ENCODE data around the gene NDUFA13. TPM values are rescaled to one million over a fixed set of nuclear protein-coding genes. Genes with fewer than 3 reads are reported as not detected.

The NDUFA13 gene
- total RNA-seq, 3 donors from 2014 or later = 97.3 to 134 (median 99.2) TPM

DNA sequence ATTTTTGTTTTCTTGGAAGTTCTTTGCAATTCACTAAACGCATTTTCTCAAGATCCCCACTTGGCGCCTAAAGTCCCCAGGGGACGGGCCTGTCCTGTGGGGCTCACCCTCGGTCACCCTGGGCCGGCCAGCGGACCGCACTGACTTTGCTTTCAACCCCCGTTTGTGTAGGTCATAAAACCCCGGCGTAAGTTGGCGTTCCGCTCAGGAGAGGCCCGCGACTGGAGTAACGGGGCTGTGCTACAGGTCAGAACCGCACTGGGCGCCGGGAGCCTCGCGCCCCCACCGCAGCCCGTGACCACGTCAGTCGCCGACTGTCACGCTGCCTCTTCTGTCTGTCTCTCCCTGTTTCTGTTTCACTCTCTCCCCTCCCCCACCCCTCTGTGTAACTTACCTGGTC lies 14.2 kb upstream of the NDUFA13 start:
- no peaks in the 10 kb centered on the region for H3K4me1 ChIP-seq
- no peak overlapping the region for H3K4me3 ChIP-seq
- no peaks in the 10 kb centered on the region for H3K9me3 ChIP-seq
- DNase-seq (ENCODE audit: low spot score in 2 of 2) = no peak
- no peak overlapping the region for H3K27ac ChIP-seq
- no peaks in the 10 kb centered on the region for H3K27me3 ChIP-seq
- intact Hi-C loops (cut with DNase I; ENCODE audit: low total_unique reads) = no loop called here
- peaks cover 17% of the 10 kb centered on the region for H3K36me3 ChIP-seq
- TF ChIP-seq, protein P1, sequence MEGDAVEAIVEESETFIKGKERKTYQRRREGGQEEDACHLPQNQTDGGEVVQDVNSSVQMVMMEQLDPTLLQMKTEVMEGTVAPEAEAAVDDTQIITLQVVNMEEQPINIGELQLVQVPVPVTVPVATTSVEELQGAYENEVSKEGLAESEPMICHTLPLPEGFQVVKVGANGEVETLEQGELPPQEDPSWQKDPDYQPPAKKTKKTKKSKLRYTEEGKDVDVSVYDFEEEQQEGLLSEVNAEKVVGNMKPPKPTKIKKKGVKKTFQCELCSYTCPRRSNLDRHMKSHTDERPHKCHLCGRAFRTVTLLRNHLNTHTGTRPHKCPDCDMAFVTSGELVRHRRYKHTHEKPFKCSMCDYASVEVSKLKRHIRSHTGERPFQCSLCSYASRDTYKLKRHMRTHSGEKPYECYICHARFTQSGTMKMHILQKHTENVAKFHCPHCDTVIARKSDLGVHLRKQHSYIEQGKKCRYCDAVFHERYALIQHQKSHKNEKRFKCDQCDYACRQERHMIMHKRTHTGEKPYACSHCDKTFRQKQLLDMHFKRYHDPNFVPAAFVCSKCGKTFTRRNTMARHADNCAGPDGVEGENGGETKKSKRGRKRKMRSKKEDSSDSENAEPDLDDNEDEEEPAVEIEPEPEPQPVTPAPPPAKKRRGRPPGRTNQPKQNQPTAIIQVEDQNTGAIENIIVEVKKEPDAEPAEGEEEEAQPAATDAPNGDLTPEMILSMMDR (IDR thresholded peaks at IDR 0.05) = no peak
- TF ChIP-seq POLR2AphosphoS5 (IDR thresholded peaks at IDR 0.05) (no peak), POLR2A (IDR thresholded peaks at IDR 0.05) (no peak)

DNA sequence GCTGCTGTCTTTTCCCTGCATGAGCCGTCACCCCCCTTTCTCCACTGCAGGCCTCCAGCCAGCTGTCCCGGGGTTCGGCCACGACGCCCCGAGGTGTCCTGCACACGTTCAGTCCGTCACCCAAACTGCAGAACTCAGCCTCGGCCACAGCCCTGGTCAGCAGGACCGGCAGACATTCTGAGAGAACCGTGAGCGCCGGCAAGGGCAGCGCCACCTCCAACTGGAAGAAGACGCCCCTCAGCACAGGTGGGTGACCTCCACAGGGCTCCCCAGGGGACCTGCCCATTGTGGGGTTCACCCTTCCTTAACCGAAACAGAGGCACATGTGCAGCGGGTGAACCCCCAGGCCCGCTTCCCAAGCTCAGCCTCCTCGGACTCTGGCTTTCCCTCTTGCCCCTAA lies 13.7 kb upstream of the NDUFA13 start:
- H3K9me3 ChIP-seq = no peaks in the 10 kb centered on the region
- no peaks in the 10 kb centered on the region for H3K4me1 ChIP-seq
- intact Hi-C loops (cut with DNase I; ENCODE audit: low total_unique reads) = no loop called here
- TF ChIP-seq, protein P1 (IDR thresholded peaks at IDR 0.05) = no peak
- no peak for TF ChIP-seq POLR2A (IDR thresholded peaks at IDR 0.05)
- no peak for TF ChIP-seq POLR2AphosphoS5 (IDR thresholded peaks at IDR 0.05)
- H3K4me3 ChIP-seq = no peak overlapping the region
- H3K27ac ChIP-seq = no peak overlapping the region
- H3K27me3 ChIP-seq = no peaks in the 10 kb centered on the region
- DNase-seq (ENCODE audit: low spot score in 2 of 2) = no peak
- H3K36me3 ChIP-seq = peaks cover 17% of the 10 kb centered on the region

DNA sequence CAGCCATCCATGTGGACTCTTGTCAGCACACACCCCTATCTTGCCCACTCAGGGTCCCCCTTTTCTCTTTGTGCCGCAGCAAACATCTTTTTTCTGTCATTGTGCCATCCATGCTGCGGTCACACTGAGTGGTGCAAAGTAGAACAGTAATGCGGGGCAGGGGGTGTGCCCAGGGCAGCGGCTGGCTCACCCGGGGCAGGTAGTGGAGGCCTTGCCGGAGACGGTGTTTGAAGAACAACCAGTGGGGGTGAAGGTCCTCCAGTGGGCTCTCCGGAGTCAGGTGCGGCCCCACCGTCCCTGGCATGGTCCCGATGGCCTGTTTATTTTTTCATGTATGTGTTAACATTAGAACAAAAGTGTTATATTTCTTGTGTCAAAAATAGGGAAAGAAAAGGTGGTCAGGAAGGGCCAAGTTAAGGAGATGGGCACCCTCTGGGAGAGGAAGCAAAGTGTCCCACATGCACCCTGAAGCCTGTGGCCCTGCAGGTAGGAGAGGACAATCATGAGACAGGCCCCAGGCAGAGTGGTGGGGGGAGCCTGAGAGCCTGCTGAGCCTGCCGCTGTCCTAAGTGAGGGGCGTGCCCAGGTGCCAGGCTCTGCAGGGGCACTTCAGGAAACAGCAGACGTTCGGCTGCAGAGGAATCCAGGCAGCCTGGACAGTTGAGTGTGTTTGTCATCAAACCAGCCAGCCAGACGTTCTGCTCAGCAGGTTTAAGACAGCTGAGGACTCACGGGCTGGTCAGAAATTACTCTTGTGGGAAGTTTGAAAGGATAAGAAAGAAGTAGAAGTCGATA lies 13.0 kb upstream of the NDUFA13 start:
- Histone ChIP-seq H3K4me3 (no peak overlapping the region), H3K27ac (no peak overlapping the region), H3K27me3 (no peaks in the 10 kb centered on the region), H3K36me3 (peaks cover 17% of the 10 kb centered on the region), H3K9me3 (no peaks in the 10 kb centered on the region), H3K4me1 (no peaks in the 10 kb centered on the region)
- DNase-seq (ENCODE audit: low spot score in 2 of 2) = no peak
- intact Hi-C loops (cut with DNase I; ENCODE audit: low total_unique reads) = no loop called here
- TF ChIP-seq, protein P1 (IDR thresholded peaks at IDR 0.05) = no peak
- TF ChIP-seq POLR2A (IDR thresholded peaks at IDR 0.05) = no peak
- TF ChIP-seq POLR2AphosphoS5 (IDR thresholded peaks at IDR 0.05) = no peak

DNA sequence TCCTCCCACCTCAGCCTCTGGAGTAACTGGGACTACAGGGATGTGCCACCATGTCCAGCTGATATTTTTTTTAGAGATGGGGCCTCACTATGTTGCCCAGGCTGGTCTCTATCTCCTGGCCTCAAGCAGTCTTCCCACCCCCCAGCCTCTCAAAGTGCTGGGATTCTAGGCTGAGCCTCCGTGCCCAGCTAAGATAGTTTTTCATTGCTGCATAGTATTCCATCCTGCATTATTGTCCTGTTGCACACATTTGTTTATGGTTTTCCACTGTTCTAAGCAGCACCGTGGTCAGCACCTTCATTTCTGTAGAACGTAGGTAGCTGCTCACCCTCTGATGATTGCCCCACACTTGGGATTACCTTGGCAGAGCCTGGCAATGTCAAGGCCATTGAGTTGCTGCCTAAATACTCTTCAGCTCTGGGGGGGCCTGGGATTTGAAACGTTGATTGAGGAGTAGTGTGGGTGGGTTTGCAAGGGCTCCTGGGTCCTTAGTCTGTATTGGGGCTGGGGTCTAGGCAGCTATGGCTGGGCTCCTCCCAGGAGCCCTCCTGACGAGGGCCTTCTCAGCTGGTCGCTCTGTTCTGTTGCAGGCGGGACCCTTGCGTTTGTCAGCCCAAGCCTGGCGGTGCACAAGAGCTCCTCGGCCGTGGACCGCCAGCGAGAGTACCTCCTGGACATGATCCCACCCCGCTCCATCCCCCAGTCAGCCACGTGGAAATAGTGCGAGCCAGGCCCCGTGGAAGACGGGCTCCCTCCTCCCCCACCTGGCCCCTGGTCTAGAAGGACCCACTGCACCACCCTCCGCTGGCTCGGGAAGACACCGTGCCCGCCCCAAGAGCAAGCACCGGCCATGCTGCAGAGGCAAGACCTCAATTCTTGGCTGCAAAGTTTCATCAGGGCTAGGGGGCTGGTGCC lies 11.0 kb upstream of the NDUFA13 start:
- Histone ChIP-seq H3K36me3 (peaks cover 13% of the 10 kb centered on the region), H3K27me3 (no peaks in the 10 kb centered on the region)

More for the DNA sequence above, 11.0 kb upstream of the NDUFA13 start:
- no peak for DNase-seq (ENCODE audit: low spot score in 2 of 2)
- Histone ChIP-seq H3K4me1 (no peaks in the 10 kb centered on the region), H3K4me3 (no peak overlapping the region), H3K27ac (no peak overlapping the region), H3K9me3 (no peaks in the 10 kb centered on the region)
- TF ChIP-seq, protein P1 (IDR thresholded peaks at IDR 0.05) = no peak
- TF ChIP-seq POLR2A (IDR thresholded peaks at IDR 0.05) = no peak
- no peak for TF ChIP-seq POLR2AphosphoS5 (IDR thresholded peaks at IDR 0.05)
- intact Hi-C loops (cut with DNase I; ENCODE audit: low total_unique reads) = no loop called here
